SK-N-SH treated with all-trans-retinoic acid at 6 μM for 48 hours (cell line): ENCODE results near the gene RBM23.

ENCODE experiments used
- ATAC-seq: fragments of 200-7000 bp; cut with Tn5 transposase; 3 replicates; pipeline ENCODE4 v1.9.1; 2020; ENCODE audit warnings: mild to moderate bottlenecking, moderate library complexity
- ARNTL ChIP-seq: fragments of 450-650 bp; formaldehyde crosslinking; IDR thresholded peaks from 2 replicates; pipeline ENCODE4 v1.5.0; 2020; ENCODE audit warnings: low read depth, mild to moderate bottlenecking, moderate library complexity, borderline replicate concordance
- BACH2 ChIP-seq: fragments of 250-450 bp; sonication (Bioruptor Pico); IDR thresholded peaks from 2 replicates; pipeline ENCODE4 v1.9.0; 2021; ENCODE audit warnings: mild to moderate bottlenecking, borderline replicate concordance
- CREB5 ChIP-seq: fragments of 250-450 bp; sonication (Bioruptor Pico); IDR thresholded peaks from 2 replicates; pipeline ENCODE4 v1.5.1; 2020; ENCODE audit warnings: low read depth, mild to moderate bottlenecking, moderate library complexity
- CSDC2 ChIP-seq: fragments of 250-450 bp; sonication (Bioruptor Pico); IDR thresholded peaks from 2 replicates; pipeline ENCODE4 v1.5.0; 2020; ENCODE audit warnings: mild to moderate bottlenecking, moderate library complexity
- CSRNP3 ChIP-seq: fragments of 250-450 bp; sonication (Bioruptor Pico); IDR thresholded peaks from 2 replicates; pipeline ENCODE4 v1.5.1; 2021; ENCODE audit warnings: mild to moderate bottlenecking, moderate library complexity
- GLIS3 ChIP-seq: fragments of 250-450 bp; sonication (Bioruptor Pico); IDR thresholded peaks from 2 replicates; pipeline ENCODE4 v1.5.0; 2020; ENCODE audit warnings: mild to moderate bottlenecking, moderate library complexity
- ISL1 ChIP-seq: fragments of 250-450 bp; sonication (Bioruptor Pico); IDR thresholded peaks from 2 replicates; pipeline ENCODE4 v2.1.2; 2022; ENCODE audit warnings: mild to moderate bottlenecking, moderate library complexity
- OSR1 ChIP-seq: fragments of 250-450 bp; sonication (Bioruptor Pico); IDR thresholded peaks from 2 replicates; pipeline ENCODE4 v1.8.0; 2022; ENCODE audit warnings: moderate library complexity, mild to moderate bottlenecking, inconsistent platforms
- PATZ1 ChIP-seq: fragments of 250-450 bp; sonication (Bioruptor Pico); IDR thresholded peaks from 2 replicates; pipeline ENCODE4 v1.8.0; 2020; ENCODE audit warnings: mild to moderate bottlenecking, moderate library complexity, borderline replicate concordance
- POU6F1 ChIP-seq: fragments of 250-450 bp; sonication (Bioruptor Pico); IDR thresholded peaks from 2 replicates; pipeline ENCODE4 v1.8.0; 2021; ENCODE audit warnings: low read depth, mild to moderate bottlenecking, moderate library complexity, borderline replicate concordance
- PPARA ChIP-seq: fragments of 250-450 bp; sonication (Bioruptor Pico); IDR thresholded peaks from 2 replicates; pipeline ENCODE4 v1.5.0; 2020; ENCODE audit warnings: mild to moderate bottlenecking, borderline replicate concordance
- RARB ChIP-seq: fragments of 250-450 bp; sonication (Bioruptor Pico); IDR thresholded peaks from 2 replicates; pipeline ENCODE4 v1.8.0; 2021; ENCODE audit warnings: mild to moderate bottlenecking, moderate library complexity
- SNAI2 ChIP-seq: fragments of 250-450 bp; sonication (Bioruptor Pico); IDR thresholded peaks from 2 replicates; pipeline ENCODE4 v1.5.0; 2020; ENCODE audit warnings: mild to moderate bottlenecking, moderate library complexity
- TOX ChIP-seq: fragments of 250-450 bp; sonication (Bioruptor Pico); IDR thresholded peaks from 2 replicates; pipeline ENCODE4 v1.8.0; 2021; ENCODE audit warnings: mild to moderate bottlenecking, moderate library complexity, borderline replicate concordance
- TSHZ2 ChIP-seq: fragments of 250-450 bp; sonication (Bioruptor Pico); IDR thresholded peaks from 2 replicates; pipeline ENCODE4 v1.5.0; 2020; ENCODE audit warnings: mild to moderate bottlenecking, moderate library complexity
- ZC3H10 ChIP-seq: fragments of 250-450 bp; sonication (Bioruptor Pico); IDR thresholded peaks from 2 replicates; pipeline ENCODE4 v1.5.1; 2021; ENCODE audit warnings: mild to moderate bottlenecking, moderate library complexity
- ZFP3 ChIP-seq: fragments of 250-450 bp; sonication (Bioruptor Pico); IDR thresholded peaks from 2 replicates; pipeline ENCODE4 v1.5.0; 2020; ENCODE audit warnings: mild to moderate bottlenecking, moderate library complexity
- ZFP30 ChIP-seq: fragments of 450-650 bp; formaldehyde crosslinking; IDR thresholded peaks from 2 replicates; pipeline ENCODE4 v1.5.0; 2022; ENCODE audit warnings: mild to moderate bottlenecking, moderate library complexity
- ZNF565 ChIP-seq: fragments of 450-650 bp; formaldehyde crosslinking; conservative IDR thresholded peaks from 2 replicates; pipeline ENCODE4 v1.5.0; 2020; ENCODE audit warnings: low read depth, mild to moderate bottlenecking, moderate library complexity
- ZNF70 ChIP-seq: fragments of 450-650 bp; formaldehyde crosslinking; IDR thresholded peaks from 2 replicates; pipeline ENCODE4 v1.5.0; 2020; ENCODE audit warnings: mild to moderate bottlenecking, moderate library complexity

Gene RBM23

GRCh38 chr14:22928237-22929103 lies 9.5 kb upstream of the RBM23 start:
- no peak for ATAC-seq
- TF ChIP-seq PPARA (CRISPR knock-in tag) (no peak), BACH2 (CRISPR knock-in tag) (no peak), ZFP30 (no peak), ZFP3 (CRISPR knock-in tag) (no peak), SNAI2 (CRISPR knock-in tag) (no peak), ZNF70 (CRISPR knock-in tag) (no peak), ISL1 (CRISPR knock-in tag) (no peak), GLIS3 (no peak), CSRNP3 (CRISPR knock-in tag) (no peak), CSDC2 (CRISPR knock-in tag) (no peak), RARB (CRISPR knock-in tag) (no peak)

GRCh38 chr14:22926316-22926715 lies 7.4 kb upstream of the RBM23 start:
- no peak for ATAC-seq
- no peak for TF ChIP-seq ZNF565 (CRISPR knock-in tag)
- no peak for TF ChIP-seq ISL1 (CRISPR knock-in tag)
- no peak for TF ChIP-seq BACH2 (CRISPR knock-in tag)
- TF ChIP-seq GLIS3, result no peak
- TF ChIP-seq ZC3H10 (CRISPR knock-in tag), result no peak

GRCh38 chr14:22925513-22925912 lies 6.6 kb upstream of the RBM23 start:
- no peak for ATAC-seq

GRCh38 chr14:22923746-22924145 lies 4.8 kb upstream of the RBM23 start:
- no peak for TF ChIP-seq ARNTL (CRISPR knock-in tag)
- TF ChIP-seq PATZ1, result no peak
- no peak for TF ChIP-seq ZC3H10 (CRISPR knock-in tag)
- TF ChIP-seq PPARA (CRISPR knock-in tag), result no peak
- no peak for TF ChIP-seq OSR1
- no peak for TF ChIP-seq BACH2 (CRISPR knock-in tag)
- no peak for TF ChIP-seq POU6F1 (CRISPR knock-in tag)
- TF ChIP-seq RARB (CRISPR knock-in tag), result no peak
- no peak for TF ChIP-seq ZFP3 (CRISPR knock-in tag)
- no peak for TF ChIP-seq ZNF70 (CRISPR knock-in tag)
- no peak for TF ChIP-seq TOX (CRISPR knock-in tag)
- TF ChIP-seq CSRNP3 (CRISPR knock-in tag), result no peak
- TF ChIP-seq CSDC2 (CRISPR knock-in tag), result no peak
- no peak for TF ChIP-seq CREB5 (CRISPR knock-in tag)
- TF ChIP-seq ISL1 (CRISPR knock-in tag), result no peak
- TF ChIP-seq SNAI2 (CRISPR knock-in tag), result no peak
- no peak for ATAC-seq

More at GRCh38 chr14:22925513-22925912, 6.6 kb upstream of the RBM23 start:
- TF ChIP-seq ZC3H10 (CRISPR knock-in tag), result no peak
- TF ChIP-seq TSHZ2, result no peak
